Type B pancreatic cell (in vitro differentiated cells): ENCODE data around the gene TBX18. TPM values are rescaled to one million over a fixed set of nuclear protein-coding genes. Genes with fewer than 3 reads are reported as not detected.

Experiments used
- DNase-seq: peaks from one replicate; pipeline ENCODE4 v3.0.0; 2021; ENCODE audit warnings: mixed read lengths; ENCODE audit not compliant: unreplicated experiment; ENCODE audit errors: extremely low spot score
- H3K27ac Mint-ChIP-seq: 2 replicates; pipeline ENCODE4 v1.8.0; 2021; ENCODE audit warnings: mild to moderate bottlenecking, mixed read lengths
- H3K27me3 Mint-ChIP-seq: 2 replicates; pipeline ENCODE4 v1.8.0; 2021; ENCODE audit warnings: mixed read lengths
- H3K36me3 Mint-ChIP-seq: 2 replicates; pipeline ENCODE4 v1.8.0; 2021; ENCODE audit warnings: mixed read lengths
- H3K4me1 Mint-ChIP-seq: one replicate; pipeline ENCODE4 v1.8.0; 2021; ENCODE audit warnings: mixed read lengths; ENCODE audit not compliant: unreplicated experiment
- H3K4me3 Mint-ChIP-seq: 2 replicates; pipeline ENCODE4 v1.8.0; 2021; ENCODE audit warnings: mild to moderate bottlenecking, mixed read lengths
- H3K9me3 Mint-ChIP-seq: 2 replicates; pipeline ENCODE4 v1.8.0; 2021; ENCODE audit warnings: mixed read lengths
- total RNA-seq: library from RNA; stranded (reverse); gene quantifications from 2 replicates; pipeline ENCODE4 v1.2.1, GENCODE V29; 2021; ENCODE audit warnings: low replicate concordance
- TF ChIP-seq, protein P1 (sequence below): fragments of 200-600 bp; sonication (generic); conservative IDR thresholded peaks from 2 replicates; pipeline ENCODE4 v1.5.0; 2021; ENCODE audit warnings: antibody characterized with exemption, mild to moderate bottlenecking

The TBX18 gene
- total RNA-seq, 1 donor from 2014 or later = 8.2 TPM

DNA sequence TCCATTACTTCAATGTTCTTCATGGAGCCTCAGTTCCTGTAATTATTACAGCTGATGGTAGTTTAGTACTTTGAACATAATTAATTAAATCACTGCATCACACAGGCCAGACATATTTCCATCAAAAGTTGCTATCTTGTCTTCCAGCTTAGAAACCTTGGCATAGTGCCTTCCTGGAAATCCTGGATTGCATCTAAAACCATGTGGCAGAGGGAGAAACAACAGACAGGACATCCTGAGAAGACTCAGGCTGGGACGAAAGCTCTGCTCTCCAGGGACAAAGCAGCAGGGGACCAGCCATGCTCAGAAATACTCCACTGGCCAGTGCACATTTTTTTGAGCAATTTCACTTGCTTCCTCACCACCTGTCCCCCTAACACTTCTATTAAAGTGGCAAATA is 55.3 kb downstream of the TBX18 start:
- Mint-ChIP-seq H3K4me1 (no peaks in the 10 kb centered on the region), H3K36me3 (no peaks in the 10 kb centered on the region), H3K4me3 (no peak overlapping the region)

DNA sequence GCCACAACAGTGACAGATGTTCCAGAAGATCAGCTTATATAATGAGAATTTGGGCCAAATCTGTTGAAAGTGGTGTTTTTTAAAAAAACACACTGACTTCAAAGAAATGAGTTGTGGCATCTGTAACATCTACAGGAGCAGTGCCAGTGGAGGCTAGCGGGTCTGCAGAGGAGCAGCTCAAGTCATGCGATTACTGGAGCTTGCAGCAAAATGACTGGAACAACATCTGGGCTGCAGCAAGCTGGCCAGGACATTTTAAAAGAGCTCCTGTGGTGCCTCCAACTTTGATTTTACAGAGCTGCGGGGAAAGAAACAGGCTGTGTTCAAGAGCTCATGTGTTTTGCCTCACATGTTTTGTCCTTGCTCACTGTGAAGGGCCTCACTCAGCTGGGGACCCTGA is 57.2 kb downstream of the TBX18 start:
- DNase-seq = no peak
- Mint-ChIP-seq H3K36me3 (no peaks in the 10 kb centered on the region), H3K4me1 (no peaks in the 10 kb centered on the region), H3K9me3 (no peaks in the 10 kb centered on the region), H3K27ac (no peak overlapping the region), H3K4me3 (no peak overlapping the region), H3K27me3 (no peaks in the 10 kb centered on the region)
- TF ChIP-seq, protein P1, sequence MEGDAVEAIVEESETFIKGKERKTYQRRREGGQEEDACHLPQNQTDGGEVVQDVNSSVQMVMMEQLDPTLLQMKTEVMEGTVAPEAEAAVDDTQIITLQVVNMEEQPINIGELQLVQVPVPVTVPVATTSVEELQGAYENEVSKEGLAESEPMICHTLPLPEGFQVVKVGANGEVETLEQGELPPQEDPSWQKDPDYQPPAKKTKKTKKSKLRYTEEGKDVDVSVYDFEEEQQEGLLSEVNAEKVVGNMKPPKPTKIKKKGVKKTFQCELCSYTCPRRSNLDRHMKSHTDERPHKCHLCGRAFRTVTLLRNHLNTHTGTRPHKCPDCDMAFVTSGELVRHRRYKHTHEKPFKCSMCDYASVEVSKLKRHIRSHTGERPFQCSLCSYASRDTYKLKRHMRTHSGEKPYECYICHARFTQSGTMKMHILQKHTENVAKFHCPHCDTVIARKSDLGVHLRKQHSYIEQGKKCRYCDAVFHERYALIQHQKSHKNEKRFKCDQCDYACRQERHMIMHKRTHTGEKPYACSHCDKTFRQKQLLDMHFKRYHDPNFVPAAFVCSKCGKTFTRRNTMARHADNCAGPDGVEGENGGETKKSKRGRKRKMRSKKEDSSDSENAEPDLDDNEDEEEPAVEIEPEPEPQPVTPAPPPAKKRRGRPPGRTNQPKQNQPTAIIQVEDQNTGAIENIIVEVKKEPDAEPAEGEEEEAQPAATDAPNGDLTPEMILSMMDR = no peak

More for the DNA sequence above, 55.3 kb downstream of the TBX18 start:
- TF ChIP-seq, protein P1 = no peak
- DNase-seq = no peak
- no peak overlapping the region for H3K27ac Mint-ChIP-seq
- H3K27me3 Mint-ChIP-seq = no peaks in the 10 kb centered on the region
- H3K9me3 Mint-ChIP-seq = no peaks in the 10 kb centered on the region

DNA sequence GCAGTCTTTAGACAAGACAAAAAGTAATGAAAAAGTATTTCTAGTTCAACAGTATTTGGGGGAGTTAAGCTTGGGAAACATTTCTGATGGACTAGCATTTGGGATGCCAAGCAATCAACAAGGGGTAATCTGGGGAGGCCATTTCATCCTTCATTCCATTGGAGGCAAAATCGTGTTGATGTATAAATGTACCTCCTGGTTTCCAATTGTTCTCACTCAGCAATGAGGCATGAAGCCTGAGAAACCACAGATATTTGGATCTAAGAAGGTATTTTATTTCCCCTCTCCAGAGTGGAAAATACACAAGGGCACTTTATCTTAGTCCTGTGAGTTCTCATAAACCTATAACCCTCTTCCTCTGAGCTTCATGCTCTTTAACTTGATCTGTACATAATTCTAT is 68.2 kb downstream of the TBX18 start:
- H3K9me3 Mint-ChIP-seq = no peaks in the 10 kb centered on the region
- TF ChIP-seq, protein P1 = no peak
- no peaks in the 10 kb centered on the region for H3K36me3 Mint-ChIP-seq
- no peaks in the 10 kb centered on the region for H3K4me1 Mint-ChIP-seq
- DNase-seq = no peak
- H3K27me3 Mint-ChIP-seq = no peaks in the 10 kb centered on the region
- no peak overlapping the region for H3K27ac Mint-ChIP-seq
- no peak overlapping the region for H3K4me3 Mint-ChIP-seq

DNA sequence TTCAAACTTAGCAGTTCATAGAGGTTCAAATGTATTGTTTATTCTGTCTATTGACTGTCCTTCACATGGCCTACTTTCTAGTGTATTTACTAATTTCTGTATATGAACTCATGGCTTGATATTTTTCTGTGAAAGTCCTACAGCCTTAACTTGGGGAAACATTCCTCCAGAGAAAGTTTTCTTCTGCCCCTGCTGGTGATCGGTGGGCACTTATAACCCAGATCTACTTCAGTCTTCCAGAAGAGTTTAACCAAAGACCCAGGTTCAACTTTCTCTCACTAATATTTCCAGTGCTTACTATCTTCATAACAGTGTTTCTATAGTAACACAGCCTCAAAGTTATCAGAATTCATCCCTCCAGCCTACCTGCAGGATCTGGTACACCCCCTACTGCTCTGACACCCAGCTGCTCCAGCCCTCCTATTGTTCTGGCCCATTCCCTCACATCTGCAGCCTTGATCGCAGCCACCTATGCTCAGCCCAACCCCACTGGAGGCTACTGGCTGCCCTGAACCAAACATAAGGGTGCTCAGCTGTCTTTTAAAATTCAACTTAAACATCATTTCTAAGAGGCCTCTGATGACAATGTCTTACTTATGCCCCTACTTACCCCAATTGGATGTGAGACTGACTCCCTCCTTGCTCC is 72.3 kb downstream of the TBX18 start:
- Mint-ChIP-seq H3K4me1 (no peaks in the 10 kb centered on the region), H3K4me3 (no peak overlapping the region), H3K9me3 (no peaks in the 10 kb centered on the region), H3K27ac (no peak overlapping the region), H3K36me3 (no peaks in the 10 kb centered on the region), H3K27me3 (no peaks in the 10 kb centered on the region)
- TF ChIP-seq, protein P1 = no peak
- DNase-seq = no peak

DNA sequence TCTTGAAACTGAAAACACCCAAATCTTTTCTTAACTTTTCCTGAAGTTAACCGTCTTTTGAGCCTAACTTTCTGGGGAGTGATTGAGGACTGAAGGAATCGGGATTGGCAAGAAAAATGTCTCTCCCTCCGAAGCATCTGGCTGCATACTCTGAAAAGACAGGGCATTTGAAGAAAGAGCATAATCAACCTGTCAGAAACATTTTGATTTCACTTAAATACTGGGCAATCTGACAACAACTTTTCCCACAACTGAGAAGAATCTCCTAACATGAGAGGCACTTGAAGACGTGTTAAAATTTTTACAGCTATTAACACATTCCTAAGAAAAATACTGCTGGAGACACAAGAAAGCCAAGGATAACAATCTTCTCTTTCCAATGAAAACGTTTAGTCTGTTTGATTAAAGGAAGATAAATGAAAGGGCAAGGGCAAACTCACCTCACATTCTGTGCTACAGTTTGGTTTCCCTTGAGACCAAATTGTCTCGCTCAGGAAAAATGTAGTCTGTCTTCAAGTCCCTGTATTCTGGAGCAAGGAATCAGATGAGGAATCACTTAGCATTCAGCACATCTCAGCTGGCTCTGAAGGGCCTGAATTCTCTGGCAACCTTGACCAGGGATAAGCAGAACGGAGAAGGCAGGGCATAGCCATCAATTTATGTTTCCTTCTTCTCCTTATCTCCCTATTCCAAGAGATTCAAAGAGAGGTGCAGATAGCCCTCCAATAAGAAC is 76.1 kb downstream of the TBX18 start:
- no peak overlapping the region for H3K4me3 Mint-ChIP-seq
- DNase-seq = no peak
- H3K36me3 Mint-ChIP-seq = no peaks in the 10 kb centered on the region
- TF ChIP-seq, protein P1 = no peak
- H3K9me3 Mint-ChIP-seq = peaks cover 4% of the 10 kb centered on the region
- no peak overlapping the region for H3K27ac Mint-ChIP-seq
- H3K27me3 Mint-ChIP-seq = no peaks in the 10 kb centered on the region
- H3K4me1 Mint-ChIP-seq = no peaks in the 10 kb centered on the region
